SK-N-MC (cell line): ENCODE measurements around the gene CABCOCO1.

Experiments
- DNase-seq: peaks from one replicate; pipeline ENCODE4 v3.0.0-alpha.2; 2011; ENCODE audit warnings: low read depth, low spot score
- H3K27ac ChIP-seq: fragments of 200-600 bp; sonication (generic); 2 replicates; pipeline ENCODE4 v1.5.1; 2016; ENCODE audit warnings: mixed run types
- H3K36me3 ChIP-seq: fragments of 200-600 bp; sonication (generic); 2 replicates; pipeline ENCODE4 v1.6.1; 2017; ENCODE audit warnings: antibody characterized with exemption, low read length, mixed read lengths; ENCODE audit not compliant: insufficient read depth
- H3K4me3 ChIP-seq: fragments of 200-600 bp; sonication (generic); 2 replicates; pipeline ENCODE4 v1.5.1; 2016
- H3K9ac ChIP-seq: fragments of 200-600 bp; sonication (generic); 2 replicates; pipeline ENCODE4 v1.8.0; 2017; ENCODE audit warnings: mixed run types, mixed read lengths; ENCODE audit not compliant: insufficient read length
- H3K9me3 ChIP-seq: fragments of 200-600 bp; sonication (generic); 2 replicates; pipeline ENCODE4 v1.6.1; 2017; ENCODE audit warnings: low read depth, mild to moderate bottlenecking, antibody characterized with exemption, low read length, moderate library complexity, mixed read lengths
- EZH2 ChIP-seq: fragments of 200-600 bp; sonication (generic); IDR thresholded peaks from one replicate; pipeline ENCODE4 v1.6.1; 2017; ENCODE audit warnings: antibody characterized with exemption
- FOXP2 ChIP-seq: optimal IDR thresholded peaks from 2 replicates; pipeline ENCODE3; 2011; ENCODE audit warnings: mild to moderate bottlenecking, moderate library complexity; ENCODE audit not compliant: insufficient read depth; ENCODE audit errors: extremely low read length, control extremely low read depth
- POLR2AphosphoS5 ChIP-seq: IDR thresholded peaks from 2 replicates; pipeline ENCODE4 v1.6.1; 2012; ENCODE audit warnings: mild to moderate bottlenecking, low read depth, low read length, borderline replicate concordance

Gene CABCOCO1

DNA sequence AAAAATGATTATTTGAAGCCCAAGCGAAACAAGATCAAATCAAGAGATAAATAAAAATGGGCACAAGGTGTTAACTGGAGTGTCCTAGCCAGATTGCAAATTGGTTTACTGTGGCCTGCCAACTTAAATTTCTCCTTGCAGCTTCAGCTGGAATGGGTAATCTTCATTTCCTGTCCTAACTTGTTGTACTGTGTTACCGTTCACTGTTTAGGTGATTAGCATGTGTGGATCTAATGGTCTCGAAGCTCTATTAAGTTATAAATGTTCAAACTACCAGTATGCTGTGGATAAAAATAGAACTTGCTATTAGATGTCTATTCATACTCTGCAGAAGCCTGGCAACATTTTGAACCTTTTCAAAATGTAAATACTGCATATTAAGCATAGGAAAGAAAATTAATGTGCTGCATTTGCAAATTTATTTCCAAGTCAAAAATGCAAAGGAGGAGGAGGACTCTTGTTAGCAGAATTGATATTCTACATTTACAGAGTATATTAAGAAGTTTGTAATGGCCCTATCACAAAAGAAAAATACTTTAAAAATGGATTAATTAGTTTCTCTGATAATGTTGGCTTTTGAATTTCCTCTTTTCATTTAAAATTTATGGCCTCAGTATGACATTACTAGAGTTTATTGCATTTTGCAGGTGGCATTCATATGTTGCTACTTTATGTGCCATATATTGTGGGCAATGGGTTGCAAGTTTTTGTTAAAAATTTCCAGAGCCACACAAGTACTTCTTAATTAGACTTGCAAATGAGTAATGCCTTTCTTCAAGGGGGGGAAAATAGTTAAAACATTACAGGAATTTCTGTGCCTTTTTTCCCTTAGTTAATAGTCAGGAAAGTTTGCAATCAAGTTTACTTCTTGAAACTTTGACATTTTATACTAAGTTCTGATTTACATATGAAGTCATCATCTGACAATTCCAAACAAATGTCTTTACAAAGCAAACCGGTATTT is 92.1 kb downstream of the CABCOCO1 start:
- Histone ChIP-seq H3K9ac (no peak overlapping the region), H3K36me3 (no peaks in the 10 kb centered on the region), H3K9me3 (no peaks in the 10 kb centered on the region), H3K4me3 (peak overlapping the region; percentile 57), H3K27ac (peak overlapping the region; percentile 60; the same call in 1 of the 2 replicates)
- TF ChIP-seq EZH2 = no peak
- TF ChIP-seq FOXP2 = no peak
- TF ChIP-seq POLR2AphosphoS5 = no peak; the same call in 1 of the 2 replicates
- peak; percentile 56 for DNase-seq

- Histone ChIP-seq H3K9me3 (no peaks in the 10 kb centered on the region), H3K27ac (no peak overlapping the region), H3K4me3 (no peak overlapping the region), H3K9ac (no peak overlapping the region), H3K36me3 (no peaks in the 10 kb centered on the region)
- TF ChIP-seq EZH2 (no peak), POLR2AphosphoS5 (no peak), FOXP2 (no peak)
- no peak for DNase-seq
These were observed 94.3 kb downstream of the CABCOCO1 start for GRCh38 chr10:61757001-61757400.

DNA sequence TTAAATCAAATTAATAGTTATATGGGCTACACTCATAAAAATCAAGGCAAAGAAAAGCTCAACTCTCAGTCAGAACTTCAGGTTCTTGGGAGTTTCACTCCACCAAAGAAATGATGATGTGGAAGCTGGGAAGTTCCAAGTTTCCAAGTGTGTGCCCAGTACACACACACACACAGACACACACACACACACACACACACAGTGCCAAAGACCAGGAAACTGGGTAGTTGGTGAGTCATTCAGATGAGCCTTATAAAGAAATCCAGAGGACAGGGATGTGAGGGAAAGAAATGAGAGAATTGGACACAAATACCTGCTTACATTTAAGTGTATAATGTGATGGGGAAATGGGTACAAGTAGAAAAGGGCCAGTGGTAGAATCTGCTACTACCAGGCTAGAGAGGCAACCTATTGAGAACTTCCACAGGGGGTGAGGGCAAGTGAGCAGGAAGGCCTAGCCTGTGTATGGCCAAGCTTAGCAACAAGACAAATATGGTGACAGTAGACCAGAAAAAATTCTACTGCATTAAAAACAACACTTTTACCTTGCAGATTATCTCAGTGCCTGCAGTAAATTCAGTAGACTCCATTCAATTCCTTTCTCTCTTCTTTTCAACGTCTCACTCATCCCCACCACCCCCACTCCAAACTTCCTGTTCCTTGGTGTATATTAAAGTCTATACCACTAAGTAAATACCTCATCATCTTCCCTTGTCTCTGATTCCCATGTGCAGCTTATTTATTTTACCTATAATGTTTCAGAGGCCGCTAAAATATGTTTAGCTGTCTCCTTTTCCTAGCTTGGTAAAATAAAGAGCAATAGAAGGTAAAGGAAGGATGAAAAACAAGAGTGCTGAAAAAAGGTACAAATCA is 95.0 kb downstream of the CABCOCO1 start:
- DNase-seq = no peak
- TF ChIP-seq FOXP2 (no peak), EZH2 (no peak), POLR2AphosphoS5 (no peak)
- Histone ChIP-seq H3K27ac (no peak overlapping the region), H3K4me3 (no peak overlapping the region), H3K9ac (no peak overlapping the region), H3K36me3 (no peaks in the 10 kb centered on the region), H3K9me3 (no peaks in the 10 kb centered on the region)

DNA sequence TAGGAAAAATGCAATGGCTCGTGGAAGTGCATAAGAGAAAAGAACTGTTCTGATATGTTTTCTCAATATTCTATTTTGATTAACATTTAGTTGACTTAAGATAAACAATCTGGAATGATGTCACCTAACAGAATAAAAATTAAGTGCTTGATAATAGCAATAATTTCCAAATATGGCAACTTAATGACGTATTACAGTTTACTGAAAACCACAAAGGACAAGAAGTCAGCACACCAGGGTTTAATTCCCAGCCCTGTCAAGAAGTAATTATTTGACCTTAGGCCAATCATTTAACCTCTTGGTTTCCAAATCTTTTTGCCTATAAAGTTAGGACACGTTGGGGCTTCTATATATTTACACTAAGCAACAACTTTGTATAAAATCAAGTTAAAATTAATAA is 95.7 kb downstream of the CABCOCO1 start:
- Histone ChIP-seq H3K27ac (no peak overlapping the region), H3K36me3 (no peaks in the 10 kb centered on the region), H3K4me3 (no peak overlapping the region), H3K9me3 (no peaks in the 10 kb centered on the region), H3K9ac (no peak overlapping the region)
- no peak for TF ChIP-seq POLR2AphosphoS5
- no peak for TF ChIP-seq EZH2
- no peak for TF ChIP-seq FOXP2
- no peak for DNase-seq

DNA sequence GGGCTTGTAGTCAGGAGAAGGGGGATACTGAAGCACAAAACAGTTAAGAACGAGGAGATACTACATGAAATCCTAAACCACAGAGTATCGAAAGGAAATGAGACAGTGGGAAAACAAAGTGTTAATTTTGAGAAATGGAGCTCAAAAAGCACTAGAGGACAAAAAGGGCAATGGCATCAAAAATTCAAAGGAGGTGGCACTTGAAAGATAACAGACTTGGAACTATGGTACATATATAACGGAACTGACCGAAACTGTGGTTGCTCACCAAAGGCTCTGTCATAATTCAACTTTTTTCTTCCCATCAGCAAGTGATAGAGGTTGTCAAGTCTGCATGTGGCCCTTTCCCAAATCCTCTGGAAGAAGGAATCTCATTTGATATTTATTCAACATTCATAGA is 97.0 kb downstream of the CABCOCO1 start:
- TF ChIP-seq POLR2AphosphoS5 = no peak
- no peak for TF ChIP-seq EZH2
- TF ChIP-seq FOXP2 = no peak
- no peak for DNase-seq

DNA sequence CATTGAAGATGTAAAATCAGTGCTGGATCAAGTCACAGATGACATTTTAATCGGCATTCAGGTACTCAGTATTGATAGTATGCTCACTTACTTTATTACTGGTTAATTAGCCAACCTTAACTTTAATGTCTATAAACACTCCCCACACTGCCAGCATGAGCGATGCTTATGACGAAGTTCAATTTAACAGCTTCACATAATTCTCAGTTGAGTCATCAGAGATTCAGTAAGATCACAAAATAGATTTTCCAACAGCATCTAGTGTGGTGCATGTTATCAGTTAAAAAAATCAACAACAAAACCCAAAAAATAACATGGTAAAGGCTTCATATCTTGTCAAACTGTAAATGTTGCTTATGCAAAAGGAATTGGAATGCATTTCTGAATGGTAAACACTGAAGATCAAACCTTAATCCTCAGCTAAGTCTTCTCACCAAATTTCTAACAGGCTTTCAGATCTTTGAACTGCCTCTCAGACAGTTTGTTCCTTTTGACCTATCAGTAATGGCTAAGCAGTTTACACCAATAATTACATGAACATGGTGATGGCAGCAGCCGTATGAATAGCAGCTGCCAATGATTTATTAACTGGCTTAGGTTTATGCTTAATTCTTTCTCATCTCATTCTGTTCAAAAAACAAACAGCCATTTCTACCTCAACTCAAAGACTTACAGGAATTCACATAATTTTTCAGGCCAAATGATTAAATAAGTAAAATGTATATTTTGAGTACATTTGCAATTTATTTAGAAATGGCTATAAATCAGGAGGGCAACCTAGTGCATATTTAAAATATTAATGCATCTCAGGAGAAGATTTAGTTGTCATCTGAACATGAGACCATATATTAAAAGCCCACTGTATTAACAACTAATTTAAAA is 98.5 kb downstream of the CABCOCO1 start:
- no peaks in the 10 kb centered on the region for H3K36me3 ChIP-seq
- TF ChIP-seq POLR2AphosphoS5 (no peak), EZH2 (no peak), FOXP2 (no peak)
- H3K27ac ChIP-seq = no peak overlapping the region
- no peak overlapping the region for H3K4me3 ChIP-seq
- DNase-seq = no peak
- no peak overlapping the region for H3K9ac ChIP-seq
- H3K9me3 ChIP-seq = no peaks in the 10 kb centered on the region

More for the DNA sequence above, 97.0 kb downstream of the CABCOCO1 start:
- Histone ChIP-seq H3K9ac (no peak overlapping the region), H3K4me3 (no peak overlapping the region), H3K36me3 (no peaks in the 10 kb centered on the region), H3K27ac (no peak overlapping the region), H3K9me3 (no peaks in the 10 kb centered on the region)

- Histone ChIP-seq H3K36me3 (no peaks in the 10 kb centered on the region), H3K27ac (no peak overlapping the region), H3K4me3 (no peak overlapping the region), H3K9me3 (no peaks in the 10 kb centered on the region), H3K9ac (no peak overlapping the region)
- TF ChIP-seq EZH2 (no peak), POLR2AphosphoS5 (no peak), FOXP2 (no peak)
- no peak for DNase-seq
These were observed 99.1 kb downstream of the CABCOCO1 start for GRCh38 chr10:61761825-61762217.
